AG10803 (cell line): Measurements from ENCODE around the gene OBSCN.

Experiments
- DNase-seq: peaks from one replicate; pipeline ENCODE4 v3.0.0; 2010; ENCODE audit warnings: low read depth
- H3K4me3 ChIP-seq: 2 replicates; pipeline ENCODE4 v1.5.1; 2011; ENCODE audit warnings: mild to moderate bottlenecking, low read length, control low read depth
- TF ChIP-seq, protein P1 (sequence below): conservative IDR thresholded peaks from 2 replicates; pipeline ENCODE4 v1.5.1; 2011; ENCODE audit warnings: mild to moderate bottlenecking, low read length, control low read depth, inconsistent platforms

Gene OBSCN

GRCh38 chr1:228342627-228343190 is 134.9 kb downstream of the OBSCN start:
- H3K4me3 ChIP-seq: no peak overlapping the region
- no peak for DNase-seq
- TF ChIP-seq, protein P1, sequence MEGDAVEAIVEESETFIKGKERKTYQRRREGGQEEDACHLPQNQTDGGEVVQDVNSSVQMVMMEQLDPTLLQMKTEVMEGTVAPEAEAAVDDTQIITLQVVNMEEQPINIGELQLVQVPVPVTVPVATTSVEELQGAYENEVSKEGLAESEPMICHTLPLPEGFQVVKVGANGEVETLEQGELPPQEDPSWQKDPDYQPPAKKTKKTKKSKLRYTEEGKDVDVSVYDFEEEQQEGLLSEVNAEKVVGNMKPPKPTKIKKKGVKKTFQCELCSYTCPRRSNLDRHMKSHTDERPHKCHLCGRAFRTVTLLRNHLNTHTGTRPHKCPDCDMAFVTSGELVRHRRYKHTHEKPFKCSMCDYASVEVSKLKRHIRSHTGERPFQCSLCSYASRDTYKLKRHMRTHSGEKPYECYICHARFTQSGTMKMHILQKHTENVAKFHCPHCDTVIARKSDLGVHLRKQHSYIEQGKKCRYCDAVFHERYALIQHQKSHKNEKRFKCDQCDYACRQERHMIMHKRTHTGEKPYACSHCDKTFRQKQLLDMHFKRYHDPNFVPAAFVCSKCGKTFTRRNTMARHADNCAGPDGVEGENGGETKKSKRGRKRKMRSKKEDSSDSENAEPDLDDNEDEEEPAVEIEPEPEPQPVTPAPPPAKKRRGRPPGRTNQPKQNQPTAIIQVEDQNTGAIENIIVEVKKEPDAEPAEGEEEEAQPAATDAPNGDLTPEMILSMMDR: no peak

GRCh38 chr1:228343191-228343661 is 135.4 kb downstream of the OBSCN start:
- DNase-seq: no peak
- H3K4me3 ChIP-seq: no peak overlapping the region
- TF ChIP-seq, protein P1: no peak

- H3K4me3 ChIP-seq: no peak overlapping the region
- DNase-seq: no peak
- TF ChIP-seq, protein P1: no peak
Observed at GRCh38 chr1:228344631-228345072, 136.8 kb downstream of the OBSCN start.

GRCh38 chr1:228345201-228345930 is 137.5 kb downstream of the OBSCN start:
- DNase-seq: no peak
- no peak overlapping the region for H3K4me3 ChIP-seq
- TF ChIP-seq, protein P1: no peak

DNA sequence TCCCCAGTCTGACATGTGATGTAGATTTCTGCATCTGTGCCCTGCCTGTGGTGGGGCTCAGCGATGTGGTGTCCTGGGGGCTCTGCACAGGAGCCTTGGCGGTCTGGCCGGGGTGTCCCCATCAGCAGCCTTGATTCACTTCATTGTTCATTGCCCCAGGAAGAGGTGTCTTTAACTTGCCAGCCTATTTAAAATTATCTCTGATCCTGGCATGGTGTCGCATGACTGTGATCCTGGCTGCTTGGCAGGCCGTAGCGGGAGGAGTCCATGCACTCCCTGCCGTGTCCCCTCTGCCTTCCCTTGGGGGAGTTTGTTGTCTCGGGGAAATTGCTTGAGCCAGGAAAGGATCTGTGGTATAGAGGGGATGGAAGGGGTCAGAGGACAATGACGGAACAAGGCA is 138.9 kb downstream of the OBSCN start:
- TF ChIP-seq, protein P1: no peak
- no peak for DNase-seq
- H3K4me3 ChIP-seq: no peak overlapping the region

DNA sequence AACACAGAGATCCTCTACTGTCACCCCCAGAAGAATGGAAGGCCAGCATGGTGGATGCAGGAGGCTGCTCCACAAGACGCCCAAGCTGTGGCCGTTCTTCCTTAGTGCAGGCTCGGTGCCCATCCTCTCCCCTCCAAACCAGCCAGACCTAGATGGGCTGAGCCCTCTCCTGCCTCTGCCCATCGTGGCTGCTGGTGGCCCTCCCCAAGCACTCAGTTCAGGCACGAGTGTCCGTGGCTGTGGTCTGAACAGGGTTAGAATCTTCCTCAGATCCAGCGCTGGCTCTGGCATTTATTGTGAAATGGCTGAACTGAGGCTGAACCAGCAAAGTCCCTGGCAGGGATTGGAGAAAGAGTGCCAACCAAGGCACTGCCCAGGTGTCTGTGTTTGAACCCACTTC is 139.3 kb downstream of the OBSCN start:
- H3K4me3 ChIP-seq: no peak overlapping the region
- DNase-seq: no peak
- TF ChIP-seq, protein P1: no peak
